H1 (cell line): ENCODE measurements around the gene SRRM3. TPM values are rescaled to one million over a fixed set of nuclear protein-coding genes. Genes with fewer than 3 reads are reported as not detected.

Experiments
- CTCF ChIA-PET: fragments of 300-600 bp; sonication (Branson Sonifier 250); formaldehyde crosslinking; loops from one replicate; lab custom pipeline; 2021; ENCODE audit not compliant: partially characterized antibody; lab: Charles Lee
- POLR2A ChIA-PET: fragments of 300-600 bp; sonication (Branson Sonifier 250); formaldehyde crosslinking; loops from one replicate; lab custom pipeline; 2021; ENCODE audit warnings: inconsistent platforms; ENCODE audit not compliant: partially characterized antibody; lab: Charles Lee
- DNase-seq, 2 experiments: peaks; one replicate each; pipeline versions ENCODE4 v3.0.0 to v3.0.0-alpha.2; 2010 to 2022; ENCODE audit warnings: low spot score in 2 of 2, low read depth in 1 of 2, mixed read lengths in 1 of 2
- FAIRE-seq: peaks from 2 replicates; lab custom pipeline; 2011; peaks lifted over from hg19 to GRCh38; lab: Jason Lieb, UNC
- H2AFZ ChIP-seq: 2 replicates; pipeline ENCODE4 v1.8.1; 2012; ENCODE audit warnings: low read length, inconsistent platforms
- H2AK5ac ChIP-seq: 2 replicates; pipeline ENCODE4 v1.6.1; 2013; ENCODE audit warnings: low read depth, low read length
- H2BK120ac ChIP-seq: replicated peaks from 2 replicates; pipeline ENCODE3; 2013; ENCODE audit warnings: low read depth, low read length, inconsistent platforms
- H2BK12ac ChIP-seq: 2 replicates; pipeline ENCODE4 v1.6.1; 2013; ENCODE audit warnings: low read depth, low read length
- H2BK15ac ChIP-seq: 2 replicates; pipeline ENCODE4 v1.6.1; 2013; ENCODE audit warnings: low read length
- H2BK20ac ChIP-seq: 2 replicates; pipeline ENCODE4 v1.6.1; 2013; ENCODE audit warnings: low read length
- H2BK5ac ChIP-seq: 2 replicates; pipeline ENCODE4 v1.6.1; 2013; ENCODE audit warnings: low read depth, low read length
- H3K14ac ChIP-seq: 2 replicates; pipeline ENCODE4 v1.6.1; 2013; ENCODE audit warnings: inconsistent platforms; ENCODE audit not compliant: insufficient read length
- H3K18ac ChIP-seq: 2 replicates; pipeline ENCODE4 v1.6.1; 2013; ENCODE audit warnings: low read length; ENCODE audit errors: extremely low read depth
- H3K23ac ChIP-seq: 2 replicates; pipeline ENCODE4 v1.6.1; 2013; ENCODE audit warnings: inconsistent platforms; ENCODE audit not compliant: insufficient read length
- H3K23me2 ChIP-seq: 2 replicates; pipeline ENCODE4 v1.6.1; 2013; ENCODE audit warnings: low read depth, low read length
- H3K27ac ChIP-seq: 2 replicates; pipeline ENCODE4 v1.6.1; 2011; ENCODE audit warnings: low read depth, low read length, inconsistent platforms
- H3K27me3 ChIP-seq, 4 experiments: replicated peaks in 1 of 4; 1 replicate in 1 of 4; 2 replicates in 3 of 4; pipeline versions ENCODE4 v1.6.1 to v1.8.1; 2011 to 2013; ENCODE audit warnings: low read length in 3 of 4, mild to moderate bottlenecking in 3 of 4, inconsistent platforms in 2 of 4, mixed read lengths in 2 of 4, moderate library complexity in 1 of 4; ENCODE audit not compliant: control insufficient read depth in 3 of 4, insufficient read depth in 3 of 4; ENCODE audit errors: extremely low read depth in 1 of 4
- H3K36me3 ChIP-seq, 4 experiments: 2 replicates each; pipeline versions ENCODE4 v1.6.1 to v1.8.1; 2011 to 2013; ENCODE audit warnings: mild to moderate bottlenecking in 4 of 4, low read length in 3 of 4, moderate library complexity in 2 of 4, control low read depth in 1 of 4, inconsistent platforms in 1 of 4; ENCODE audit not compliant: insufficient read depth in 4 of 4, control insufficient read depth in 2 of 4
- H3K4ac ChIP-seq: replicated peaks from 2 replicates; pipeline ENCODE3; 2013; ENCODE audit warnings: low read length, low read depth, mixed read lengths, inconsistent platforms; ENCODE audit not compliant: insufficient read length
- H3K4me1 ChIP-seq, 4 experiments: replicated peaks in 1 of 4; 1 replicate in 1 of 4; 2 replicates in 3 of 4; pipeline versions ENCODE4 v1.6.1 to v1.8.1; 2011 to 2013; ENCODE audit warnings: low read length in 3 of 4, inconsistent platforms in 2 of 4, mixed read lengths in 1 of 4; ENCODE audit not compliant: insufficient read depth in 4 of 4, control insufficient read depth in 3 of 4
- H3K4me2 ChIP-seq, 2 experiments: 2 replicates each; pipeline versions ENCODE4 v1.6.1 to v1.8.1; 2011 to 2013; ENCODE audit warnings: low read depth in 2 of 2, low read length in 2 of 2, control low read depth in 1 of 2, inconsistent platforms in 1 of 2, mild to moderate bottlenecking in 1 of 2; ENCODE audit not compliant: insufficient read depth in 1 of 2
- H3K4me3 ChIP-seq, 4 experiments: fragments of 200-600, 300-600 bp in 1 of 4; sonication (generic), shearing (Covaris generic), sonication (Bioruptor Twin) in 1 of 4; 2 replicates each; pipeline versions ENCODE4 v1.5.1 to v1.8.1; 2011 to 2016; ENCODE audit warnings: low read length in 4 of 4, low read depth in 3 of 4, control low read depth in 2 of 4, inconsistent platforms in 2 of 4, mild to moderate bottlenecking in 2 of 4, mixed read lengths in 1 of 4, moderate library complexity in 1 of 4; ENCODE audit not compliant: insufficient read depth in 2 of 4; ENCODE audit errors: extremely low read depth in 1 of 4
- H3K56ac ChIP-seq: replicated peaks from 2 replicates; pipeline ENCODE3; 2013; ENCODE audit warnings: low read depth, mild to moderate bottlenecking, mixed read lengths, low read length, inconsistent platforms; ENCODE audit not compliant: insufficient read length
- H3K79me1 ChIP-seq: 2 replicates; pipeline ENCODE4 v1.6.1; 2013; ENCODE audit warnings: low read depth, low read length, control low read depth
- H3K79me2 ChIP-seq, 2 experiments: 2 replicates each; pipeline versions ENCODE4 v1.6.1 to v1.8.1; 2012 to 2013; ENCODE audit warnings: low read length in 2 of 2, mild to moderate bottlenecking in 2 of 2, inconsistent platforms in 1 of 2; ENCODE audit not compliant: insufficient read depth in 2 of 2, control insufficient read depth in 1 of 2
- H3K9ac ChIP-seq, 4 experiments: replicated peaks in 1 of 4; 1 replicate in 1 of 4; 2 replicates in 3 of 4; pipeline versions ENCODE4 v1.6.1 to v1.8.1; 2011 to 2013; ENCODE audit warnings: low read depth in 3 of 4, low read length in 3 of 4, control low read depth in 2 of 4, mild to moderate bottlenecking in 2 of 4, moderate library complexity in 2 of 4, inconsistent platforms in 1 of 4; ENCODE audit errors: extremely low read depth in 1 of 4
- H3K9me3 ChIP-seq, 2 experiments: 2 replicates each; pipeline versions ENCODE4 v1.6.1 to v1.8.1; 2012 to 2013; ENCODE audit warnings: mild to moderate bottlenecking in 2 of 2, moderate library complexity in 2 of 2, control low read depth in 1 of 2, inconsistent platforms in 1 of 2, low read depth in 1 of 2, low read length in 1 of 2, mixed read lengths in 1 of 2; ENCODE audit not compliant: insufficient read depth in 2 of 2
- H4K20me1 ChIP-seq, 2 experiments: replicated peaks in 1 of 2; 2 replicates each; pipeline versions ENCODE3 to v1.8.1; 2011 to 2013; ENCODE audit warnings: inconsistent platforms in 2 of 2, low read length in 2 of 2, mild to moderate bottlenecking in 1 of 2; ENCODE audit not compliant: insufficient read depth in 2 of 2, control insufficient read depth in 1 of 2
- H4K5ac ChIP-seq: 2 replicates; pipeline ENCODE4 v1.6.1; 2013; ENCODE audit warnings: low read length, low read depth, mixed read lengths, inconsistent platforms; ENCODE audit not compliant: insufficient read length
- H4K8ac ChIP-seq: 2 replicates; pipeline ENCODE4 v1.8.0; 2013; ENCODE audit warnings: mild to moderate bottlenecking, moderate library complexity, low read length, inconsistent platforms; ENCODE audit not compliant: insufficient read depth; ENCODE audit errors: extremely low read depth
- H4K91ac ChIP-seq: replicated peaks from 2 replicates; pipeline ENCODE3; 2013; ENCODE audit warnings: low read length, mixed read lengths, inconsistent platforms; ENCODE audit not compliant: insufficient read length
- CBX8 ChIP-seq: fragments of 300-800, 300-1000 bp; sonication (generic); IDR thresholded peaks from 2 replicates; pipeline ENCODE4 v1.7.1; 2016; ENCODE audit warnings: low read depth, low read length, borderline replicate concordance
- CHD1 ChIP-seq: IDR thresholded peaks from 2 replicates; pipeline ENCODE4 v1.6.1; 2012; ENCODE audit warnings: low read depth, low read length, improper control_type of control experiment
- FOSL1 ChIP-seq: IDR thresholded peaks from 2 replicates; pipeline ENCODE4 v1.6.1; 2011; ENCODE audit warnings: mild to moderate bottlenecking, low read depth, low read length, moderate library complexity; ENCODE audit not compliant: insufficient read depth
- GTF2F1 ChIP-seq: IDR thresholded peaks from 2 replicates; pipeline ENCODE4 v1.6.1; 2012; ENCODE audit warnings: low read depth, low read length, improper control_type of control experiment, borderline replicate concordance
- KDM1A ChIP-seq: fragments of 200-600, 300-600 bp; sonication (generic); IDR thresholded peaks from 2 replicates; pipeline ENCODE4 v1.7.1; 2016; ENCODE audit warnings: mild to moderate bottlenecking, low read length, borderline replicate concordance
- NRF1 ChIP-seq: IDR thresholded peaks from 2 replicates; pipeline ENCODE4 v1.6.1; 2011; ENCODE audit warnings: mild to moderate bottlenecking, low read depth, low read length, improper control_type of control experiment
- POLR2A ChIP-seq, 2 experiments: IDR thresholded peaks; 1 replicate in 1 of 2; 2 replicates in 1 of 2; pipeline ENCODE4 v1.6.1; 2011; ENCODE audit warnings: low read depth in 2 of 2, low read length in 2 of 2, mild to moderate bottlenecking in 2 of 2; ENCODE audit errors: control extremely low read depth in 1 of 2
- POU5F1 ChIP-seq: IDR thresholded peaks from 2 replicates; pipeline ENCODE4 v1.6.1; 2011; ENCODE audit warnings: low read depth, mild to moderate bottlenecking, low read length, moderate library complexity
- SAP30 ChIP-seq: fragments of 300-600 bp; sonication (generic); IDR thresholded peaks from 2 replicates; pipeline ENCODE4 v1.7.1; 2012; ENCODE audit warnings: low read length, moderate library complexity, mild to moderate bottlenecking, inconsistent platforms; ENCODE audit not compliant: insufficient read depth, insufficient replicate concordance
- SIN3A ChIP-seq, 2 experiments: IDR thresholded peaks in 1 of 2; conservative IDR thresholded peaks in 1 of 2; 2 replicates each; pipeline ENCODE4 v1.6.1; 2011 to 2012; ENCODE audit warnings: low read length in 2 of 2, improper control_type of control experiment in 1 of 2, low read depth in 1 of 2, mild to moderate bottlenecking in 1 of 2
- SRF ChIP-seq: IDR thresholded peaks from 2 replicates; pipeline ENCODE4 v1.6.1; 2011; ENCODE audit warnings: mild to moderate bottlenecking, low read depth, low read length, moderate library complexity
- TCF12 ChIP-seq: IDR thresholded peaks from 2 replicates; pipeline ENCODE4 v1.6.1; 2011; ENCODE audit warnings: low read depth, mild to moderate bottlenecking, low read length
- ZNF274 ChIP-seq: IDR thresholded peaks from 2 replicates; pipeline ENCODE4 v1.7.0; 2012; ENCODE audit warnings: low read length, borderline replicate concordance; ENCODE audit errors: extremely low read depth
- WGBS, 2 experiments: shearing (Covaris generic) in 1 of 2; methylation state at CpG; one replicate each; pipeline versions ENCODE4 v1.1.6 to v1.1.7; 2013 to 2015; ENCODE audit warnings: low lambda C conversion rate in 2 of 2, mixed read lengths in 2 of 2, inconsistent platforms in 1 of 2, low coverage in 1 of 2, missing lambda C conversion rate in 1 of 2; ENCODE audit not compliant: insufficient replicate concordance in 2 of 2, insufficient coverage in 1 of 2, insufficient read length in 1 of 2; ENCODE audit errors: extremely low coverage in 1 of 2, missing lambda C conversion rate in 1 of 2; 5-methylcytosine and 5-hydroxymethylcytosine counted together
- polyA plus RNA-seq, 7 experiments: library from polyadenylated mRNA; depleted of rRNA in 3 of 7; stranded (reverse) in 5 of 7; unstranded in 2 of 7; fragments of >200 nt in 5 of 7; fragments of 200-250 nt in 2 of 7; gene quantifications; 1 replicate in 5 of 7; 2 replicates in 1 of 7; 4 replicates in 1 of 7; pipeline versions ENCODE4 v1.2.1 to v1.2.3, GENCODE V29; 2011 to 2013; ENCODE audit warnings: missing spikeins in 2 of 7, mixed read lengths in 2 of 7
- total RNA-seq: library from RNA; stranded (reverse); fragmentation: NEBNext Ultra II Directional; extraction: Animal tissue kit (Norgen Biotek cat#: 25700); gene quantifications from 2 replicates; pipeline ENCODE4 v1.2.1, GENCODE V29; 2021
- TF ChIP-seq, protein P1 (sequence below): IDR thresholded peaks from 2 replicates; pipeline ENCODE4 v1.6.1; 2012; ENCODE audit warnings: inconsistent platforms

SRRM3 gene
- total and polyA plus RNA-seq, 2 of the 8 experiments (the other 6 are each of a cell fraction or from before 2014, with no cell fraction given) = 10.4 to 17.4 TPM

DNA sequence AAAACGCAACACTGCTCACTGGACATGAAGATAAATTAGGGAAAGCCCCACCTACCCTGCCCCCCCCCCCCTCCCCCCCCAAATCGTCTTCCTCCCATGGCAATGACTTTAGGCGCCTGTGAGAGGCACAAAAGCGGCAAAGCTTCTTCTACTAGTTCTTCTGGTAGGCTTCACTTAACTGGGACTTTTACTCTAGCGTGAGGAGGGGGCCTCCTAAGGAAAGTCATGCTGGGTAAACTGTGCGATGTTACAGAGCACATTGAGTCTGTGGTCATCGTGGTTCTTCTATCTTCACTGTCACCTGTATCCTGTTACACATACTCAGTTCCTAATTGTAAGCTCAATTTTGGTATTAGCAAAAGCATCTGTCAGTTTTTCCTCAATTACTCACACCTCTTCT, 125.9 kb downstream of the SRRM3 start:
- CTCF ChIA-PET = interaction anchor here (0.8 to 1.3 kb wide), 2 partner anchors 14 to 21 kb away, joined by 3 to 6 read pairs; no protein-coding TSS in a partner anchor
- 89% methylated on average over 7 of the region's 7 CpGs; no CpG with 5 or more reads in 1 of the 2 experiments for WGBS, 2 experiments
- no peak for TF ChIP-seq POU5F1
- no peak for TF ChIP-seq SIN3A (conservative IDR thresholded peaks at IDR 0.05 in 1 of 2, IDR thresholded peaks at IDR 0.05 in 1 of 2; ENCODE audit: low read depth in 1 of 2, low read length in 2 of 2)
- no peak for TF ChIP-seq CHD1
- no peak for TF ChIP-seq NRF1
- no peak for TF ChIP-seq CBX8
- TF ChIP-seq FOSL1 = no peak
- no peak for TF ChIP-seq KDM1A
- TF ChIP-seq TCF12 = no peak
- no peak for TF ChIP-seq GTF2F1
- no peak for TF ChIP-seq POLR2A (IDR thresholded peaks at IDR 0.05; ENCODE audit: control extremely low read depth in 1 of 2, low read depth in 2 of 2, low read length in 2 of 2)
- TF ChIP-seq, protein P1, sequence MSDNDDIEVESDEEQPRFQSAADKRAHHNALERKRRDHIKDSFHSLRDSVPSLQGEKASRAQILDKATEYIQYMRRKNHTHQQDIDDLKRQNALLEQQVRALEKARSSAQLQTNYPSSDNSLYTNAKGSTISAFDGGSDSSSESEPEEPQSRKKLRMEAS = no peak
- TF ChIP-seq SRF = no peak
- TF ChIP-seq SAP30 = no peak
- no peak for TF ChIP-seq ZNF274

More for the DNA sequence above, 125.9 kb downstream of the SRRM3 start:
- DNase-seq (no peak), FAIRE-seq (no peak)
- no peak overlapping the region for H2BK20ac ChIP-seq
- no peak overlapping the region for H2BK15ac ChIP-seq
- H2BK12ac ChIP-seq = no peak overlapping the region
- H3K23ac ChIP-seq = no peak overlapping the region
- no peak overlapping the region for H2AFZ ChIP-seq
- H4K91ac ChIP-seq = no peak overlapping the region
- no peak overlapping the region for H3K4ac ChIP-seq
- H2AK5ac ChIP-seq = no peak overlapping the region
- peaks cover 22 to 65% (median 48%) of the 10 kb centered on the region in 4 experiments for H3K36me3 ChIP-seq
- H4K8ac ChIP-seq = no peak overlapping the region
- no peak overlapping the region for H4K5ac ChIP-seq
- no peak overlapping the region for H3K27ac ChIP-seq
- no peak overlapping the region for H2BK5ac ChIP-seq
- no peak overlapping the region for H3K18ac ChIP-seq
- peaks cover 6 to 68% of the 10 kb centered on the region in 2 experiments for H3K79me2 ChIP-seq
- peaks cover 4% of the 10 kb centered on the region for H3K79me1 ChIP-seq
- POLR2A ChIA-PET = interaction anchor here (1.2 to 4.2 kb wide), 5 partner anchors 9 to 28 kb away, joined by 3 to 27 read pairs (median 7); no protein-coding TSS in a partner anchor
- H2BK120ac ChIP-seq = no peak overlapping the region
- H3K4me3 ChIP-seq = no peak overlapping the region
- H3K23me2 ChIP-seq = no peaks in the 10 kb centered on the region
- H3K27me3 ChIP-seq = no peaks in the 10 kb centered on the region
- H3K14ac ChIP-seq = no peak overlapping the region
- H3K4me2 ChIP-seq = no peak overlapping the region
- no peak overlapping the region for H3K56ac ChIP-seq
- peaks cover 0 to 2% (median 0%) of the 10 kb centered on the region in 4 experiments; a peak in 1 of 7 replicates for H3K4me1 ChIP-seq
- H3K9ac ChIP-seq = no peak overlapping the region
- no peaks in the 10 kb centered on the region for H3K9me3 ChIP-seq
- peaks cover 29 to 39% of the 10 kb centered on the region in 2 experiments for H4K20me1 ChIP-seq
